Fibroblast of peridontal ligament (primary cell): ENCODE measurements around the gene APOBEC3B.
A peak's percentile ranks its signal among the peaks of the same experiment; 100 is the strongest.
"Not testable (repeated sequence)": the region's sequence is repeated elsewhere in the genome, so short reads cannot be mapped to it uniquely, and the experiment has no call there.

Experiments
- DNase-seq: peaks from one replicate; pipeline ENCODE4 v3.0.0-alpha.2; 2010; ENCODE audit errors: extremely low read depth

Gene APOBEC3B

DNA sequence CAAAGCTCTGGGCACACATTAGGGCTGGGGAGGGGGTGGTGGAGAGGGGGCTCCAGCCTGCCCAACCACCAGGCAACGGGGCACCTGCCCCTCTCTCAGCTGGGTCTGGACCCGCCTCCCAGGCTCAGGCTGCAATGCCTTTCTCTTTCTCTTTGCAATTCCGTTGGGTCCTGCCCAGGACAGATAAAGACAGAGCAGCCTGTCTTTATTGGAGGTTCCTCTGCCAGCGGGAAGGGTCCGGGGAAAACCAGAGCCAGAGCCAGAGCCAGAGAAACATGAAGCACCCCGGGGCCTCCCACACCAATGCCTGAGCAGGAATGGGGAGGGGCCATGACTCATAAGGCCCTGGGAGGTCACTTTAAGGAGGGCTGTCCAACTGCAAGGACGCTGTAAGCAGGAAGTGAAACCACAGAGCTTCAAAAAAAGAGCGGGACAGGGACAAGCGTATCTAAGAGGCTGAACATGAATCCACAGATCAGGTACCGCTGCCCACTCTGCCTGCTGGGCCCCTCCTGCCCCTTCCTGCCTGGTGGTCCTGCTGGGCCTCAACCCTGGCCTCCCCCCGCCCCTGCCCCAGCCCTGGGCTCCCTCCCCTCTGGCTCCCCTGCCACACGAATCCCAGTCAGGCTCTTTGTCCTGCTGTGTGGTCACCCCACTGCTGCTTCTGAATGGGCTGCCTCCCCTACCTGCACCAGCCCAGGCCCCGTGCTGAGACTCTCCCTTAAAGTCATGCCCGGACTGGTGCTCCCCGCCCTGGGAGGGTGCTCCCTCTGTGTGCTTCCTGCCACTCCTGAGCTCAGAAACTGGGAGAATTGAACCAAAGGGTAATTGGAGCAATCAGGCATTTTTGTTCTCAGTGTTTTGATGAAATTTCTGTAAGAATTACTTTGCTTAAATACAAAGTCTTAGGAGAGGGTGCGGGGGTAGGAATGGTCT lies at the start of gene APOBEC3B:
Gene APOBEC3B (plus strand): TSS at position 356 of the 936 bp plus-strand sequence. CDS start 107 bp downstream, at position 463.
- peak; percentile 92 for DNase-seq

DNA sequence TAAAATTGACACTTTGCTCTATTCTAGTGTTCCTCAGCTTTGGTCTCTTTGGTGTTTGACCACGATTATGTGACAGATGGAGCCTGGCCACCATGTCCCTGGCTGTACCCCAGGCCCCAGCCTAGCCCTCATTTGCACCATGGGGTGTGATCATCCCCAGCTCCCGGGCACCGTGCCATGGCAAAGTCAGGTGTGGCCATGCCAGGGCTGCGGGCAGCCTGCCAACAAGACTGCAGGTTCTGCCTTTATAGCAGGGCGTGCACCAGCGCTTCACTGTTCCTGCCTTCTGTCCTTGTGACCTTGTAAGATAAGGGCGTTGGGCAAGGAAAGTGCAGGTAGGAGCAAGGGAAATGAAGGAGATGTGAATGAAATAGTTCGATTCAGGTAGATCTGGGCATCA lies 47.1 kb upstream of the APOBEC3B start:
- DNase-seq: no peak

DNA sequence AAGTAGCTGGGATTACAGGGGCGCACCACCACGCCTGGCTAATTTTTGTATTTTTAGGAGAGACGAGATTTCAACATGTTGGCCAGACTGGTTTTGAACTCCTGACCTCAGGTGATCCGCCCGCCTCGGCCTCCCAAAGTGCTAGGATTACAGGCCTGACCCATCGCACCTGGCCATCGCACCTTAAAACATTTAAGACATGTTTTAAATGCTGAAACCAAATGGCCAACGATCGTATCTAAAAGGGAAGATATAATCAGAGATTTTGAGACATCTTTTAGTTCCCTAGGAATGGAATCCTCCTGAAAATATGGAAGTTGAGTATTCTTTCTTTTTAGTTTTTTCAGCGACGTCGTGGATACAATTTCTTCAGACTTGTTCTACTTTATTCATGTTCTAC lies 46.5 kb upstream of the APOBEC3B start:
- no peak for DNase-seq

DNA sequence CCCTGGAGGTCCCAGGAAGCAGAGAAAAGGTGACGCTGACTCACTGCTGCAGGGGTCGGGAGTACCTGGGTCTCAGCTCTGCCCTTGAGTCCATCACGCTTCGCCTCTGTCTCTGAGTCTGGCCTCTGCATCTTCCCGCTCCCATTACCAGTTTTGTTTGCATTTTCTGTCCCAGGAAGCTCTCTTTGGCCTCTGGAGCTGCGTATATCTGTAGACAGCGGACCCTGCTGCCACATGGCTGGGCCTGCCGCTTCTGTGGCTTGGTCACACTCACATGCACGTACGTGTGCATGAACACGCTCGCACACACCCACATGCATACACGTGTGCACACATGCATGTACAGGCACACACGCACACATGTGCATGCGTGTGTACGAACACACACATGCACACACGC lies 45.6 kb upstream of the APOBEC3B start:
- no peak for DNase-seq

DNA sequence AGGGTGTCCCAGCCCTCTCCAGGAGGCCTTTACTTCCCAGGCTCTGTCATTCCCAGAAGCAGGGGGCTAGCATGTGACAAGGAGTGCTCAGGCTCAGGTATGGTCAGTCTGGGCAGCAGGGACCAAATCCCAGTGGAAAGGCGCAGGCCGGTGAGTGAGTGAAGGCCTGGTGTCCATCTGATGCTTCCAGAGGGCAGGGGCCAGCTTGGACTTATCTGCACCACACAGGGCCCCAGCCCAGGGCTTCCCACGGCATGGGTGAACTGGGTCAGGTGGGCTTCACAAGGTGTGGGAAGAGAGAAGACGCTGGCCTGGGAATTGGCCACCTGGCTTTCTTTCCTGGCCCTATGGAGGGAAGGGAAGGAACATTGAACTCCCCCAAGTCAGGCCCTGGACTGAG lies 45.1 kb upstream of the APOBEC3B start:
- no peak for DNase-seq

DNA sequence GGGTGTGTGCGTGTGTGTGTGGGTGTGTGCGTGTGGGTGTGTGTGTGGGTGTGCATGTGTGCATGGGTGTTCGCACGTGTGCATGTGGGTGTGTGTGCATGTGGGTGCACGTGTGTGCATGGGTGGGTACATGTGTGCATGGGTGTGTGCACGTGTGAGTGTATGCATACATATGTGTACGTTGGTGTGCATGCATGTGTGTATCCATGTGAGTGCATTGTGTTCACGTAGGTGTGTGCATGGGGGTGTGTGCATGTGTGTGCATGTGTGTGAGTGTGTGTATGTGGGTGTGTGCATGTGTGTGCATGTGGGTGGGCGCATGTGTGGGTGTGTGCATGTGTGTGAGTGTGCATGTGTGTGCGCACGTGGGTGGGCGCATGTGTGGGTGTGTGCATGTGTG lies 44.6 kb upstream of the APOBEC3B start:
- DNase-seq: no peak

DNA sequence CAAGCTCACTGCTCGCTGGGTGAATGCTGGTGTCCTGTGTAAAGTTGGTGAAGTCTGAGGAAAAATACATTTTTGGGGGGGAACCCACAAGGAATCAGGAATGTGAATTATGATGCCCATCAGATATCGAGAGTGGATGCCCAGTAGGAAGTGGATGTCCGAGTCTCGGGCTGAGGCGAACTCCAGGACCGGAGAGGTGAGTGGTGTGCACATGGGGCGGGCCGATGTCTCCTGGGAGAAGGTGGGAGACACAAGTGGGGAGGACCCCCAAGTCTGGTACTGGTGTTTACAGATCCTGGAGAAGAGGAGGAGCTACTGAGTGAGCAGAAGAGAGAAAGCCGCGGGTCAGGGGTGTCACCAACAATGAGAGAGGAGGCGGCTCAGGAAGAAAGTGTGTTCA lies 43.9 kb upstream of the APOBEC3B start:
- DNase-seq: no peak

DNA sequence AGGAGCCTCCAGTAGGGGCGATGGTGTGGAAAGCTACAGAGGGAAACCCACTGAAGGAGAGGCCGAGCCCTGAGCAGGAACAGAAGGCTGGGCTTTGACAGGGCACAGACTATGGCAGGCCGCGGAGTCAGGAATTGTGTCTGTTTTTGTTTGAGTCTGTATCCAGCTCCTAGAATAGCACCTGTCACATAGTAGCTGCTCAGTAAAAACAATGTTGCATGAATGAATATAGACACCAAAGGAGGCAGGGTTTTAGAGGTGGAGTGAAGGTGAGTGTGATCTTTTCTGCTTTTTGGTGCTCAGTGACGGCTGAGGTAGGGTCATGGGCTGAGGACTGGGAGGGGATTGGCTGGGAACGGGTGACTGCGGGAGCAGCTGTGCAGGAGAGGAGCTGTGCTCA lies 43.2 kb upstream of the APOBEC3B start:
- DNase-seq: no peak

DNA sequence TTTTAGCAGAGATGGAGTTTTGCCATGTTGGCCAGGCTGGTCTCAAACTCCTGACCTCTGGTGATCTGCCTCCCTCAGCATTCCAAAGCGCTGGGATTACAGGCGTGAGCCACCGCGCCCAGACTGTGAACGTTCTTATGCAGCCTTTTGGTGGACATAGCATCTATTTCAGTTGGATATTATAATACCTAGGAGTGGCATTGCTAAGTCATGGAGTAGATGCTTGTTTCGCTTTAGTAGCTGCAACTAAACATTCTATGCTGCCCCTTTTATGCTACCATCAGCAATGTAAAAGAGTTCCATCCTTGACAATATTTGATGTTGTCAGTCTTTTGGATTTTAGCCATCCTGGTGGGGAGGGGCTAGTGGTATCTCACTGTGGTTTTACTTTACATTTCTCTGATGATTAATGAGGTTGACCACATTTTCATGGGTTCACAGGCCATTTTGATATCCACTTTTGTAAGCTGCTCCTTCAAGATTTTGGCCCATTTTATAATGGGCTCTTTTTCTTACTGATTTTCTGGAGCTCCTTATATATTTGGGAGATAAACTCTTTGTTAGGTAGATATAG lies 41.2 kb upstream of the APOBEC3B start:
- no peak for DNase-seq

DNA sequence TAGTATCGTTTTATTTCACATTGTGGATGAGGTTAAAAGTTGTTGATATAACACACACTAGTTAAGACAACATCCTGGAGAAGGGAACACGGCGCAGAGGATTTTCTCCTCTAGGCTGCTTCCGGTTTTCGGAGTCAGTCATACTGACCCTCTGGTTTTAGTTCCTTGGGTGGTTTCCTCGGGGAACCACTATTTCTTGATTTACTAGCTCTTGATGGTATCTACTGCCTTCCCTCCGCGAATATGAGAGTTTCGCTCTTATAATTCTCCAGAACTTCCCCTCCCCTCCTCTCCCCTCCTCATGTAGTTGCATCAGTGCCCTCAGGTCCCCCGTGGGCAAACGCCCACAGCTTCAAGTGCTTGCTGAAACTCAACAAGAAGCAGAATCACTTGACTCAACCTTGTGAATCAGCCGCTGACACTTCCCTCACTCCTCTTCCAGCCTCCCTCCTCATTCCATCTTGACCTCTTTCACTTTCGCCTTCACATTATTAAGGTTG lies 40.6 kb upstream of the APOBEC3B start:
- no peak for DNase-seq

DNA sequence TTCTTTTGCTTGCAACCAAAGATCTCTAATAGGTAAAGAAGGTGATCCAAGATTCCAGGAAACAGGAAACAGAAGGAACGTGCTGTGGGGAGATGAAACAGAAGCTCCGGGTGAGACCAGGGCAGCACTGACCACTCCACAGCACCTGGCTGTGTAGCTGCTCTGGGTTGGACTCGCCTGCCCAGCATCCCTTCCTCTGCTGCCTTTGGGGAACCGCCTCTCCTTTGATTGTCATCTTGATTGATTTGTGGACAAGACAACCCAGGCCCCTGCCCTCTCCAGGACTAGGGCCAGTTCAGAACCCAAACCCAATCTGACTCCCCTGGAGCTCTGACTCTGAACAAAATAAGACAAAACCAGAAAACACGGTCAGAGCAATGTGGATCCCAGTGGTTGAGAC lies 39.4 kb upstream of the APOBEC3B start:
- DNase-seq: no peak

DNA sequence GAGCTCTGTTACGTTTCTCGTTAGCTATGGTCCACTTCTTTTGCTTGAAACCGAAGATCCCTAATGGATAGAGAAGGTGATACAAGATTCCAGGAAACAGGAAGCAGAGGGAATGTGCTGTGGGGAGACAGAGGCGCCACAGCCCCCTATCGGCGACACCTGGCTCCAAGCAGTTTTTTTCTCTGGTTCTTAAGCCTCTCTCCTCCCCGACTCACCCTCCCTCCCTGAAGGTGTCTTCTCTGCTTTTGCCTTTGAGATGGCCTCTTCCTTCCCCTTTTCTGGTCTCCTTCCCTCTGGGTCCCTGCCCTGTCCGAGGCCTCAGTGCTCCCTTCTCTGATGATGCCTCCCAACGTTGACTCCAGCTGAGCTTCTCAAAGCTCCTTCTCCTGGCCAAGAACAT lies 38.9 kb upstream of the APOBEC3B start:
- DNase-seq: no peak

DNA sequence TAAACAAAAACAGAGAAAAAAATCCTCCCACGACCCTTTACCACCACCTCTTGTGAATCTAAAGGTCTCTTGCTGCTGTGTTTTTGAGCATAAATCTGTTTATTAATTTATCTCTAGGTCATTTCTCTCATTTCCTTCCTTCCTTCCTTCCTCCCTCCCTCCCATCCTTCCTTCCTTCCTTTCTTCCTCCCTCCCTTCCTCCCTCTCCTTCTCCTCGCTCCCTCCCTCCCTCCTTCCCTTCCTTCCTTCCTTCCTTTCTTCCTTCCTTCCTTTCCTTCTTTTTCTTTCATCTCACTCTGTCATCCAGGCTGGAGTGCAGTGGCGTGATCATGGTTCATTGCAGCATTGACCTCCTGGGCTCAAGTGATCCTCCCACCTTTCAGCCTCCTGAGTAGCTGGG lies 38.3 kb upstream of the APOBEC3B start:
- DNase-seq: no peak

DNA sequence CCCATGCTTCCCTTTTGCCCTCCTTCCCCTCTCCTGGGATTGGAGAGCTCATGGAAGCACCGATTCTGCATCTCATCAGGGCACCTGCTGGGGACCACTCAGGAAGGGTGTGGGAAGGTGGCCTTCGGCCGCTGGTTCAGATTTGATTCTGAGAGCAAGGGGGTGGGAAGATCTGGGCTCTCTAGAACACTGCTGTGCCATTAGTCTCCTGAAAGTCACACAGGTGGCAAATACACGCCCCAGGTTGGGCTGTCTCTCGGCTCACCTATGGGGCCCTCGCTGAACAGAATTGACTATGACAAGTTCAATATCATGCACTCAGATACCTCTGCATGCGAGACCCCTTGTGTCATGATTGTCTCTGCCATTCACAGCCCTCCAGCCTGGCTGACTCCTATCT lies 37.5 kb upstream of the APOBEC3B start:
- no peak for DNase-seq

DNA sequence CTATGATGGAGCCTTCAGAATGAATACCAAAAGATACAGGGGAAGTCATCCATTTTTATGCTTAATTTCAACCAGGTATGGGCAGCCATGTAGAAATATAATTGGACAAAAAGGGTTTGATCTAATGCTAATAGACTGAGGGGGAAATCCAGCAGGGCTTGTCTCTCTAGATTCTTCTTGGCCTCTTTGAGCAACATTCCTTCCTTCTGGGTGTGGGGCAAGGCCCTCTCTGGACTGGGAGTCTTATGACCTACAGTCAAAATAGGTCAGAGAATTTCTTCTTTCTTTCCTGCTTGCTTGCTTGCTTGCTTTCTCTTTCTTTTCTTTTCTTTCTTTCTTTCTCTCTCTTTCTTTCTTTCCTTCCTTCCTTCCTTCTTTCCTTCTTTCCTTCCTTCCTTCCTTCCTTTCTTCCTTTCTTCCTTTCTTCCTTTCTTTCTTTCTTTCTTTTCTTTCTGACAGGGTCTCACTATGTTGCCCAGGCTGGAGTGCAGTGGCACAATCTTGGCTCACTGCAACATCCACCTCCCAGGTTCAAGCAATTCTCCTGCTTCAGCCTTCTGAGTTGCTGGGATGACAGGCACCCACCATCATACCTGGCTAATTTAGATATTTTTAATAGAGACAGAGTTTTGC lies 36.3 kb upstream of the APOBEC3B start:
- DNase-seq: not testable (repeated sequence)

DNA sequence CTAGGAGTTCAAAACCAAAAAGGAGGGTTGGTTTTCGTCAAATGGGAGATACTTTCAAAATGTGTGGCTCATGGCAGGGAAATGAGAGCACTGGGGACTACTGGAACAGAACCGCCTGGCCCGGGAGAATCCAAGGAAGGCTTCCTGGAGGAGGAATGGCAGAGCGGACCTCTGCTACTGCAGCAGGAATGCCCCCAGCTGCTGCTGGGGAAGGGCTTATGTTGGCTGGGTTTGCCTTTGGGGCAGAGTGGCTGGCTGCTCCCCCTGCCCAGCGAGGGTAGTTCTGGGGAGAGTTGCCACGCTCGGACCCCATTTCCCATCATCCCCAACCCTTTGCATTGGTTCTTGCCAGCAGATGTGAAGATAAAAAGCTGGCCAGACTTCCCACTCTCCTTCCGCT lies 35.4 kb upstream of the APOBEC3B start:
- no peak for DNase-seq

DNA sequence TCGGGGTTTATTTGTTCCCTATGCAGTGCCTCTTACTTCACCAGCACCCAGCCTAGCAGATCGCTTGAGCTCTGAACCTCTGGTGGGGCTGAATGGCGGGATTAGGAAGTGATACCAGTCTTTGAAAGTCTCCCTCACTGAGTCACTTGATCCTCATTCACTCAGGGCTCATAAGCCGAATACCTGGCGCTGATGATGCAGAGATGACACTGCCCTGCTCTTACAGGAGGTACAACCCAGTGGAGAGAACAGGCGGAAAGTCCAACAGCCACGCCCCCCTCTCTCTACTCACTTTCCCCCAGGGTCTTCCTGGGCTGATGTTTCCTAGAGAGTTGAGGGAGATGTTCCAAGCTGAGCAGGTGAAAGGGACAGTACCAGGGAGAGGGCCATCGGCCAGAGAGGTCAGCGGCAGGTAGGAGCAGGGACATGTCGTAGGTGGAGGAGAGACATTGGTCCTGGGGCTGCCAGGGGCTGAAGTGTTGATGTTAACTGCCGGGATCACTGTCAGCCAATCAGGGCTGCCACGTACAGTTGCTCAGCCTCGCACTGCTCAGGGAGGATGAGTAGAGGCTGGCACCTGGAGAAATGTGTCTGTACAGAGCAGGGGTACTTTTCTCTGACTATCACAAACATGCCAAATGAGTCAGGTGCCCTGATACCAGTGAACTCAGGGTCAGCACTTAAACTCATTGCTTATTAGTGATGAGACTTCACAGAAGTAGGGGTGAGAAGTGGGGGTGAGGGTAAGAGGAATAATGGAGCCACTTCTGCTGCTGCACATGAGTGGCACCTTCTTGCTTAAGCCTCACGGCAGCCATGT lies 34.6 kb upstream of the APOBEC3B start:
- no peak for DNase-seq

DNA sequence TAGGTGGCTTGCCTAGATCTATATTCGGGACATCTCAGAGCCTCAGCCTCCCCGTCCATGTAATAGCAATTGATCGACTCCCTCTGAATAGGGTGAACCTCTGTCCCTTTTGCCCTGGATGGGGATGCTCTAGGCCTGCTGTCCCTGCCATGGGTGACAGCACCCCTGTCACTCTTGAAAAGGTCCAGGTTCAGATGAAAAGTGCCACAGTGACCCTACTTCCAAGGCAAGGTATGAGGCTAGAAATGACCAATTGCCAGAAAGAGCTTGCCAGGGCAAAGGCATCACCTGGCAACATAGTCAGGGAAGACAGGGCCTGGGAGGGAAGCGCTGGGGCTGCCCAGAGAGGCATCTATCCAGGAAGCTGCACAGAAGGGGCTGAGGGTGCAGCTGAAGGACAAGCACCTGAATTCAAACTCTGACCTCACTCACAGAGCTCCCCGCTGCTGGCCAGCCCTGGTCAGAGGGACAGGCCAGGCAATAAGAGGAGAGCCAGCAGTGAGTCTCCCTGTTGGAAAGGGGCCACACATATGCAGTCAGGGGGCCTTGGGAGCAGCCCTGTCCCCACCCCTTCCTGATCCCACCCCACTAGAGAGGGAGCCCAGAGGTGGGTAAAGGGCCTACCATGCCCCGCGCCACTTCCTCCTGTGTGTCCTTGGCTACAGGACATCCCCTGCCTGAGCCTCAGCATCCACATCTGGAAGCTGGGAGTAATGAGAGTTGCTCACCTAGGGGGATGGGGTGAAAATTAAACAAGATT lies 33.8 kb upstream of the APOBEC3B start:
- DNase-seq: no peak

DNA sequence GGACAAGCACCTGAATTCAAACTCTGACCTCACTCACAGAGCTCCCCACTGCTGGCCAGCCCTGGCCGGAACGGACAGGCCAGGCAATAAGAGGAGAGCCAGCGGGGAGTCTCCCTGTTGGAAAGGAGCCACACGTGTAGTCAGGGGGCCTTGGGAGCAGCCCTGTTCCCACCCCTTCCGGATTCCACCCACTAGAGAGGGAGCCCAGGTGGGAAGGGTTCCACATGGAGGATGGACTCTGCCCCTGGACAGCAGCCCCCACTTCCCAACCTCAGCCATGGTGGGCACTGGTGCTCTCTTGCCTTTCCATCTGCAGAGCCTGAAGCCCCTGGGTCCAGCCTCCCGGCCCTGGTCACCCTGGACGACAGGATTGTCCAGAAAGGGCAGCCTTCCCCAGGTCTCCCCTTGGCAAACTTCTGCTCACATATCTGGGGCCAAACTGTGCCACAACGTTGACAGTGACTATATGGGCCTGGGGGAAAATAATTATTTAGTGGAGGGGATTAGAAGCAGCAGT lies 32.2 kb upstream of the APOBEC3B start:
- DNase-seq: no peak

DNA sequence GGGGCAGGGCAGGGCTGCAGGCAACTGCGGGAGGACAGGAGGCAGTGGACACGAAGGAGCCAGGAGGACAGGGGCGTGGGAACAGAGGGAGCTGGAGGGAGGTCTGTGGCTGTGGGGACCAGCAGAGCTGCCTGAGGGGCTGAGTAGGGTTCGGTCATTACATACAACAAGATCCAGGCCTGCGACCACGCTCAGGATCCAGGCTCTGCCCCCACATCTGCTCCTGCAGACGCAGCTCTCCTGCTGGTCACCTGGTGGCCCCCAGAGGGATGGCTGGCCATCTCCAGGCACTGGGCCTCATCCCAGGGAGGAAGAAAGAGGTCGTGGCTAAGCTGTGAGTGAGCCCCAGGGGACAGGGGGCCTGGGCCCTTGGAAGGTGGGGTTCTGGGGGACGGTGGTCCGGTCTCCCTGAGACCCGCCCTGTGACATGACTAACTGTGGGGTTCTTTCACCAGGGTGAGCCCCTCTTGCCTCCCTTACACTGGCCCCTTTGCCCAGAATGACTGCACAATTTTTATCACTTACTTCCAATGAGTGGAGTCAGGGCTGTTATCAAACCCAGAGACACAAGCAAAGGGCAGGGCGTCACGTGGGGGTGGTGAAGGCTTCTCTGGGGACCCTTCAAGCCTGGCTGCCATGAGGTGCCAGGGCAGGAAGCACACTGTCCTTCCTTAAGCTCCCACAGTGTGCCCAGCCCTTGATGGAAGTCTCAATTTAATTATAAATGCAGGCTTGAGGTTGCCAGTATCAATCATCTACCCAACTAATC lies 31.4 kb upstream of the APOBEC3B start:
- no peak for DNase-seq
